ENCODE measurements around the gene PPP1R9A.

PPP1R9A gene

DNA sequence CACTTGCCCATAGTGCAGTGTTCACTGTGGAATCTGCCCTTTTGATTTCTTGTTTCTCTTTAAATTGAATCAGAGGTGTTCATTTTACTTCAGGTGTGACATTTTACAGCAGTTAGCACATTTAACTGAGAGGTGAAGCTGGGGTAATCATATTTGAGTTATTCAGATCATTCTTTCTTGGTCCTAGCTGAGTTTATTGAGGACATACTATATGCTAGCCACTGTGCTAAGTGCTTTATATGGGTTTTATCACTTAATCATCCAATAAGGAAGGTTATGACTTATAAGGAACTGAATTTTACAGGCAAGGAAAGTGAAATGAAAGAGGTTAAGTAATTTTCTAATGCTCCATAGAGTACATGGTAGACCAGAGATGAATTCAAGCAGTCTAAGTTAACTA lies 337.2 kb downstream of the PPP1R9A start:
- Histone ChIP-seq H4K91ac (ENCODE audit: low read depth, low read length, poor library complexity) (no peak overlapping the region), H3K14ac (ENCODE audit: low read length) (no peak overlapping the region), H2BK120ac (ENCODE audit: low read depth, low read length) (no peak overlapping the region), H2AK5ac (ENCODE audit: low read depth, low read length) (no peak overlapping the region), H3K23ac (ENCODE audit: low read depth, low read length, poor library complexity) (no peak overlapping the region), H3K9me3 (replicated peaks in 1 of 2; ENCODE audit: control insufficient read depth in 2 of 2, insufficient read depth in 1 of 2, low read depth in 1 of 2, low read length in 2 of 2) (no peaks in the 10 kb centered on the region), H3K4me2 (ENCODE audit: insufficient read depth, low read length, poor library complexity, severe bottlenecking) (no peak overlapping the region), H3K36me3 (replicated peaks in 1 of 2; ENCODE audit: control insufficient read depth in 2 of 2, insufficient read depth in 2 of 2, low read length in 2 of 2) (no peaks in the 10 kb centered on the region), H3K79me1 (ENCODE audit: low read depth, low read length) (no peaks in the 10 kb centered on the region), H3K27ac (replicated peaks; ENCODE audit: low read length) (no peak overlapping the region), H2BK15ac (ENCODE audit: low read length) (no peak overlapping the region), H3K4ac (ENCODE audit: low read length) (no peak overlapping the region), H3K4me3 (ENCODE audit: low read length in 2 of 2) (no peak overlapping the region), H4K8ac (ENCODE audit: low read depth, low read length) (no peak overlapping the region), H3K27me3 (ENCODE audit: control insufficient read depth in 3 of 3, insufficient read depth in 3 of 3, low read depth in 1 of 3, low read length in 3 of 3) (no peaks in the 10 kb centered on the region), H3K9ac (ENCODE audit: low read depth, low read length, poor library complexity) (no peak overlapping the region), H3K4me1 (ENCODE audit: control insufficient read depth in 2 of 2, insufficient read depth in 1 of 2, low read depth in 1 of 2, low read length in 2 of 2) (peaks cover 2 to 3% of the 10 kb centered on the region in 2 donors), H3K18ac (ENCODE audit: low read length) (no peak overlapping the region), H2BK12ac (ENCODE audit: low read length) (no peak overlapping the region), H2AFZ (ENCODE audit: low read length) (no peak overlapping the region), H2BK5ac (ENCODE audit: low read length) (no peak overlapping the region)
- DNase-seq (ENCODE audit: low spot score) = no peak

DNA sequence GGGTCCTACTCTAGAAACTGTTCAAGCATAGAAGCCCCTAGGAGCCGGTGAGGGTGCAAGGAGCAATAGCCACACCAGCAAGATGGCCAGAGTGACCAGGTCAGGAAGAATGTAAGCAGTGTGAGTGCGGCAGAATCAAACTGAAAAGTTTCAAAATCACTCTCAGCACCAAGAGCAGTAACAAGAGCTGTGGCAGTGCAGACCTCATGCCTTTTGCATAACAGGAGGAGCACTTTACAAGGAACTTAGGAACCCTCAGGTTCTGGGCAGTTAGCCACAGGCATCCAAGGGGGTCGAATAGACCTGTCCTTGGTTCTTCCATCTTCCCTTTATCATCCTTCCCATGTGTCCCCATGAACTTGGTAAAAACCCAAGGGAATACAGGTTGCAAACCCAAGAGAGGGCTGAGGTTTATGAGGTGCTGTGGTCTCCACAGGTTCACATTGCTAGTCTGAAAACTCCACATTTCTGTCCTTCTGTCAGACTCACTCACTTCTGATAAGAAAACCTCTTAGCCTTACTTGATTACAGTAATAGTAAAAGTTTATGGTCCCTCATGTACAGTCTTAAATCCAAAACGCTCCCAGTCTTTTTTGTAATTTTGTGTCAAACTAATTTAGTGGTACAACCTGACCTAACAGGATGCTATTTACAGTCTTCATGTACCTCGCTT lies 338.6 kb downstream of the PPP1R9A start:
- Histone ChIP-seq H2BK15ac (ENCODE audit: low read length) (no peak overlapping the region), H3K27me3 (ENCODE audit: control insufficient read depth in 3 of 3, insufficient read depth in 3 of 3, low read depth in 1 of 3, low read length in 3 of 3) (no peaks in the 10 kb centered on the region), H3K18ac (ENCODE audit: low read length) (peak overlapping the region; percentile 39), H3K9ac (ENCODE audit: low read depth, low read length, poor library complexity) (no peak overlapping the region), H3K4me3 (ENCODE audit: low read length in 2 of 2) (no peak overlapping the region), H3K79me1 (ENCODE audit: low read depth, low read length) (no peaks in the 10 kb centered on the region), H2AFZ (ENCODE audit: low read length) (peak overlapping the region; percentile 85), H3K14ac (ENCODE audit: low read length) (no peak overlapping the region), H3K4me1 (ENCODE audit: control insufficient read depth in 2 of 2, insufficient read depth in 1 of 2, low read depth in 1 of 2, low read length in 2 of 2) (peaks cover 4 to 9% of the 10 kb centered on the region in 2 donors), H3K4me2 (ENCODE audit: insufficient read depth, low read length, poor library complexity, severe bottlenecking) (no peak overlapping the region), H2BK120ac (ENCODE audit: low read depth, low read length) (no peak overlapping the region), H2BK5ac (ENCODE audit: low read length) (no peak overlapping the region), H3K9me3 (replicated peaks in 1 of 2; ENCODE audit: control insufficient read depth in 2 of 2, insufficient read depth in 1 of 2, low read depth in 1 of 2, low read length in 2 of 2) (no peaks in the 10 kb centered on the region), H3K23ac (ENCODE audit: low read depth, low read length, poor library complexity) (no peak overlapping the region), H3K36me3 (replicated peaks in 1 of 2; ENCODE audit: control insufficient read depth in 2 of 2, insufficient read depth in 2 of 2, low read length in 2 of 2) (no peaks in the 10 kb centered on the region), H2AK5ac (ENCODE audit: low read depth, low read length) (no peak overlapping the region), H3K4ac (ENCODE audit: low read length) (no peak overlapping the region), H3K27ac (replicated peaks; ENCODE audit: low read length) (no peak overlapping the region), H2BK12ac (ENCODE audit: low read length) (no peak overlapping the region), H4K91ac (ENCODE audit: low read depth, low read length, poor library complexity) (no peak overlapping the region), H4K8ac (ENCODE audit: low read depth, low read length) (no peak overlapping the region)
- no peak for DNase-seq (ENCODE audit: low spot score)
- no CpG with 5 or more reads among the region's 5 CpGs for WGBS, 2 donors (ENCODE audit: extremely low coverage in 2 of 2, insufficient read length in 2 of 2, insufficient replicate concordance in 1 of 2)

DNA sequence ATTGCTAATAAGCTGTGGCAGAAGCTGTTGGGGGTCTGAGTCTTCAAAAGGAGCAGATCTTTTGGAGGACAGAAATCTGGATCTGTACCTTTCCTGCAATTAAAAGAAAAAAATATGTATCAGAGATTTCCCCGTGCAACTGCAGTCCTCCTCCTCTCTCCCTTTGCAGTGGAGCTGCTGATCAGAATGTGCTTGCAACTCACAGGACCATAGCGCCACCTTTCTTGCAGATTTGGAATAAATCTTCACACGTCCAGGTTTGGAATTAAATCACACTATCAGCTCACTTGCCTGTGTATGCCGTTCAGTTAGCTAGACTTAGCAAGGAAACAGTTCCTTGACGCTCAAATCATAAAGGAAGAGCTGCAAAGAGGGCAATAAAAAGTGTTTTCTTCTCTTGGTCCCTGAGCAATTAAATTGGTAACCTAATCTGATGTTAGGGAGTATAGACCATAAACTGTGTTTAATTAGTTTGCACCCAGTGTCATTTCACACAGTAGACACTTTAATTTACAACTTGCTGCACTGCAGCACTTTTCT lies 339.5 kb downstream of the PPP1R9A start:
- Histone ChIP-seq H3K36me3 (replicated peaks in 1 of 2; ENCODE audit: control insufficient read depth in 2 of 2, insufficient read depth in 2 of 2, low read length in 2 of 2) (no peaks in the 10 kb centered on the region), H2AK5ac (ENCODE audit: low read depth, low read length) (no peak overlapping the region), H3K4me3 (ENCODE audit: low read length in 2 of 2) (no peak overlapping the region), H2BK5ac (ENCODE audit: low read length) (no peak overlapping the region), H3K4ac (ENCODE audit: low read length) (no peak overlapping the region), H3K23ac (ENCODE audit: low read depth, low read length, poor library complexity) (no peak overlapping the region), H3K4me2 (ENCODE audit: insufficient read depth, low read length, poor library complexity, severe bottlenecking) (no peak overlapping the region), H3K27me3 (ENCODE audit: control insufficient read depth in 3 of 3, insufficient read depth in 3 of 3, low read depth in 1 of 3, low read length in 3 of 3) (no peaks in the 10 kb centered on the region), H2BK120ac (ENCODE audit: low read depth, low read length) (no peak overlapping the region), H3K4me1 (ENCODE audit: control insufficient read depth in 2 of 2, insufficient read depth in 1 of 2, low read depth in 1 of 2, low read length in 2 of 2) (peaks cover 4 to 9% of the 10 kb centered on the region in 2 donors), H4K8ac (ENCODE audit: low read depth, low read length) (no peak overlapping the region), H2BK12ac (ENCODE audit: low read length) (no peak overlapping the region), H3K14ac (ENCODE audit: low read length) (no peak overlapping the region), H3K27ac (replicated peaks; ENCODE audit: low read length) (no peak overlapping the region), H3K79me1 (ENCODE audit: low read depth, low read length) (no peaks in the 10 kb centered on the region), H3K9ac (ENCODE audit: low read depth, low read length, poor library complexity) (no peak overlapping the region), H2AFZ (ENCODE audit: low read length) (peak overlapping the region; percentile 85), H3K18ac (ENCODE audit: low read length) (no peak overlapping the region), H3K9me3 (replicated peaks in 1 of 2; ENCODE audit: control insufficient read depth in 2 of 2, insufficient read depth in 1 of 2, low read depth in 1 of 2, low read length in 2 of 2) (no peaks in the 10 kb centered on the region), H4K91ac (ENCODE audit: low read depth, low read length, poor library complexity) (no peak overlapping the region), H2BK15ac (ENCODE audit: low read length) (no peak overlapping the region)
- DNase-seq (ENCODE audit: low spot score) = peak; percentile 75
- no CpG with 5 or more reads among the region's 5 CpGs for WGBS, 2 donors (ENCODE audit: extremely low coverage in 2 of 2, insufficient read length in 2 of 2, insufficient replicate concordance in 1 of 2)

- no peak overlapping the region for H3K27ac ChIP-seq (replicated peaks; ENCODE audit: low read length)
- H3K4me3 ChIP-seq (ENCODE audit: low read length in 2 of 2) = no peak overlapping the region
- no peak overlapping the region for H2AK5ac ChIP-seq (ENCODE audit: low read depth, low read length)
- no peak overlapping the region for H3K18ac ChIP-seq (ENCODE audit: low read length)
- H3K79me1 ChIP-seq (ENCODE audit: low read depth, low read length) = no peaks in the 10 kb centered on the region
- no peak overlapping the region for H4K8ac ChIP-seq (ENCODE audit: low read depth, low read length)
- H2BK120ac ChIP-seq (ENCODE audit: low read depth, low read length) = no peak overlapping the region
- no peak overlapping the region for H2BK12ac ChIP-seq (ENCODE audit: low read length)
- no peaks in the 10 kb centered on the region for H3K9me3 ChIP-seq (replicated peaks in 1 of 2; ENCODE audit: control insufficient read depth in 2 of 2, insufficient read depth in 1 of 2, low read depth in 1 of 2, low read length in 2 of 2)
- peaks cover 3 to 16% of the 10 kb centered on the region in 2 donors for H3K4me1 ChIP-seq (ENCODE audit: control insufficient read depth in 2 of 2, insufficient read depth in 1 of 2, low read depth in 1 of 2, low read length in 2 of 2)
- H3K9ac ChIP-seq (ENCODE audit: low read depth, low read length, poor library complexity) = no peak overlapping the region
- H4K91ac ChIP-seq (ENCODE audit: low read depth, low read length, poor library complexity) = no peak overlapping the region
- no peaks in the 10 kb centered on the region for H3K36me3 ChIP-seq (replicated peaks in 1 of 2; ENCODE audit: control insufficient read depth in 2 of 2, insufficient read depth in 2 of 2, low read length in 2 of 2)
- no peaks in the 10 kb centered on the region for H3K27me3 ChIP-seq (ENCODE audit: control insufficient read depth in 3 of 3, insufficient read depth in 3 of 3, low read depth in 1 of 3, low read length in 3 of 3)
- no peak overlapping the region for H3K4ac ChIP-seq (ENCODE audit: low read length)
- peak overlapping the region; percentile 23 for H2AFZ ChIP-seq (ENCODE audit: low read length)
- H3K4me2 ChIP-seq (ENCODE audit: insufficient read depth, low read length, poor library complexity, severe bottlenecking) = no peak overlapping the region
- H3K23ac ChIP-seq (ENCODE audit: low read depth, low read length, poor library complexity) = no peak overlapping the region
- WGBS, 2 donors (ENCODE audit: extremely low coverage in 2 of 2, insufficient read length in 2 of 2, insufficient replicate concordance in 1 of 2) = no CpG with 5 or more reads among the region's 6 CpGs
- DNase-seq (ENCODE audit: low spot score) = no peak
- no peak overlapping the region for H3K14ac ChIP-seq (ENCODE audit: low read length)
- H2BK15ac ChIP-seq (ENCODE audit: low read length) = no peak overlapping the region
- H2BK5ac ChIP-seq (ENCODE audit: low read length) = no peak overlapping the region
These were observed 343.2 kb downstream of the PPP1R9A start for GRCh38 chr7:95250571-95250970.
